ENCODE measurements around the gene HNRNPL.

HNRNPL gene

DNA sequence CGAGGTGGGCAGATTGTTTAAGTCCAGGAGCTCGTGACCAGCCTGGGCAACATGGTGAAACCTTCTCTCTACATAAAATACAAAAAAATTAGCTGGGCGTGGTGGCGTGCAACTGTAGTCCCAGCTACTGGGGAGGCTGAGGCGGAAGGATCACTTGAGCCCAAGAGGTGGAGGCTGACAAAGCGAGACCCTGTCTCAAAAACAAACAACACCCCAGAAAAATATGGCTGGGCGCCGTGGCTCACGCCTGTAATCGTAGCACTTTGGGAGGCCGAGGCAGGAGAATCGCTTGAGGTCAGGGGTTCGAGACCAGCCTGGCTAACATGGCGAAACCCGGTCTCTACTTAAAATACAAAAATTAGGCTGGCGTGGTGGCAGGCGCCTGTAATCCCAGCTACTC is 3.4 kb upstream of the HNRNPL start:
- peak overlapping the region; percentile 65 for H3K4me3 ChIP-seq (ENCODE audit: low read depth, low read length)
- no peak for DNase-seq (ENCODE audit: low read depth)
- TF ChIP-seq, protein P1, sequence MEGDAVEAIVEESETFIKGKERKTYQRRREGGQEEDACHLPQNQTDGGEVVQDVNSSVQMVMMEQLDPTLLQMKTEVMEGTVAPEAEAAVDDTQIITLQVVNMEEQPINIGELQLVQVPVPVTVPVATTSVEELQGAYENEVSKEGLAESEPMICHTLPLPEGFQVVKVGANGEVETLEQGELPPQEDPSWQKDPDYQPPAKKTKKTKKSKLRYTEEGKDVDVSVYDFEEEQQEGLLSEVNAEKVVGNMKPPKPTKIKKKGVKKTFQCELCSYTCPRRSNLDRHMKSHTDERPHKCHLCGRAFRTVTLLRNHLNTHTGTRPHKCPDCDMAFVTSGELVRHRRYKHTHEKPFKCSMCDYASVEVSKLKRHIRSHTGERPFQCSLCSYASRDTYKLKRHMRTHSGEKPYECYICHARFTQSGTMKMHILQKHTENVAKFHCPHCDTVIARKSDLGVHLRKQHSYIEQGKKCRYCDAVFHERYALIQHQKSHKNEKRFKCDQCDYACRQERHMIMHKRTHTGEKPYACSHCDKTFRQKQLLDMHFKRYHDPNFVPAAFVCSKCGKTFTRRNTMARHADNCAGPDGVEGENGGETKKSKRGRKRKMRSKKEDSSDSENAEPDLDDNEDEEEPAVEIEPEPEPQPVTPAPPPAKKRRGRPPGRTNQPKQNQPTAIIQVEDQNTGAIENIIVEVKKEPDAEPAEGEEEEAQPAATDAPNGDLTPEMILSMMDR (IDR thresholded peaks at IDR 0.05; ENCODE audit: control insufficient read depth, extremely low read depth, insufficient read depth), result no peak

DNA sequence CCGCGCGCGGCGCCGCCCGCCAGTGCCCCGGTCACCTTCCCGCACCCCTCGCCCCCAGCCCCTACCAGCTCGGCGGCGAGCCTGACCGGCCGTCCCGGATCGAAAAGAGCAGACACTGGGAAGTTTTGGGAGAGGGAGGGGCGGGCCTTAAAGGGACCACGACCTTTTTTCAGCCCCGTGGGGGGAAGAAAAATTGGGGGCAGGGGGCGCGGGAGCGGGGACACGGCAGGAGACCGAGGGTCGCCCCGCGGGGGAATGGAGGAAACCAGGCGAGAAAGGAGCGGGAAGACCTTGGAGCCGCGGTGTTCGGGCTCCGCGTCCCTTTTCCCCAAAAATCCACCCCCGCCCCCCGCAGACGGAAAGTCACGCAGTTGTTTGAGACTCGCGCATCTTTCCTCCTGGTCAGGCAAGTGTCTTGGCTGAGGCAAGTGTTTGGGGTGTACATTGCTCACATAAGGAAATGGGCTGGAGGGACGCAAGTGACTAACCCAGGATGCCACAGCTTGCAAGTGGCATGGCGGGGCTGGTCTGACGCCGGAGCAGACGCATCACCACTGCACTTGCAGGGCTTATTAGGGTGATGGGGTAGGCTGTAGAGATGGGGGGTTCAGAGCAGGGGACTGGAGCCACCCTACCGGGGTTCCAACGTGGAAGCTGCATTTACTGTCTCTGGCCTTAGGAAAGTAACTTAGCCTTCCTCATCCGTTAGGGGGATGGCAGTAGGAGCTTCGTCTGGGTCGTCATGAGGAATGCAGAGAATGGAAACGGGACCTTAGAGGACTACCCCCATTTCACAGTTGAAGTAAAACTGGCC is 2.7 kb upstream of the HNRNPL start:
- no peak for DNase-seq (ENCODE audit: low read depth)
- TF ChIP-seq, protein P1 (IDR thresholded peaks at IDR 0.05; ENCODE audit: control insufficient read depth, extremely low read depth, insufficient read depth), result no peak
- peak overlapping the region; percentile 65 for H3K4me3 ChIP-seq (ENCODE audit: low read depth, low read length)

DNA sequence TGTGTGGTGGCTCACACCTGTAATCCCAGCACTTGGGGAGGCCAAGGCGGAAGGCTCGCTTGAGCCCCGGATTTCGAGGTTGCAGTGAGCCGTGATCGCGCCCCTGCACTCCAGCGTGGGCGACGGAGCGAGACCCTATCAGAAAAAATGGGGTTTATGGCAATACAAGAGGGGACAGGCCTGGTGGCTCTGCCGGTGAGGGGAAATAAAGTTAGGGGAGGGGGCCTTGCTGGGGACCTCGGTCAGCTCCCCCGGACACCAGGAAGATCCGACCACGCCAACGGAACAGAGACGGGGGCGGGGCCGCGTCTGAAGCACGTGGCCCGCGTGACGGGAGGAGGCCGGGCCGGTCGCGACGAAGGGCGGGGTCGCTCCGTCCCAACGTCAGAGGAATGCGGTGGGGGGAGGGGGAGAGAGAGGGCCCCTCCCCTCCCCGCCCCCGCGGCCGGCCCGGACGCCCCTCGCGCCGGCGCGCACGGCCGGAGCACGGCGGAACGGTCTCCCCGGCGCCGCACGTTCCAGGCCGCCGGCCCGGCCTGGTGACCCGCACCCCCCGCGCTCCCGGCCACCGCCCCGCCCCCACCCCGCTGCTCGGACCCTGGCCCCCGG is 1.9 kb upstream of the HNRNPL start:
- TF ChIP-seq, protein P1 (IDR thresholded peaks at IDR 0.05; ENCODE audit: control insufficient read depth, extremely low read depth, insufficient read depth), result no peak
- peak overlapping the region; percentile 68 for H3K4me3 ChIP-seq (ENCODE audit: low read depth, low read length)
- DNase-seq (ENCODE audit: low read depth), result no peak

DNA sequence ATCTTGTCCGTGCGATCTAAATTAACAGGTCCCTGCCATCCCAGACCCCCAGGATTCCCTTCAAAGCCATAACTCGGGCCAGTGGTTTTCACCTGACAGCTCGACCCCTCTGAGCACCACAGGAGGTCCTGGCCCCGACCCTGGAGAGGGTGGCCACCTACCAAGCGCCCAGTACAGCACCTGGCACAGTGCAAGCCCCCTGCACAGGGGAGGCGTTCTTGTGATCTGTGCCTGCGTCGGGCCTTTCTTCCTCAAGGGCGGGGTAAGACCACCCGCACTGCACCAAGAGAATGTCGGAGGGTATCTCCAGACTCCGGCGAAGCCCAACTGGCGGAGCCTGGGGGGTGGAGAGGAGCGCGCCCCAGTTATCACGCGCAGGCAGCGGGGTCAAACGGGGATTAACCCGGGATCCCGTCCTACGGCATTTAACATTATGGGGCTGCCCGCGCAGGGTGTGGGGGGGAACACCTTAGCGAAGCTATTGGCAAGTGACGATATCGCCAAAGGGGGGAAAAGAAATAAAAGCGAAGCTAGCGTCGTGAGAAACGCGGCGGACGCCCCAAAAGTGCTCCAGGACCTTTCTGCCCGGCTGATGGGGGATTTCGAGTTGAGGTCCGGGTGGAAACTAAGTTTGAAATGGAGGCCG is 1.3 kb upstream of the HNRNPL start:
- peak overlapping the region; percentile 68 for H3K4me3 ChIP-seq (ENCODE audit: low read depth, low read length)
- no peak for DNase-seq (ENCODE audit: low read depth)
- TF ChIP-seq, protein P1 (IDR thresholded peaks at IDR 0.05; ENCODE audit: control insufficient read depth, extremely low read depth, insufficient read depth), result no peak

DNA sequence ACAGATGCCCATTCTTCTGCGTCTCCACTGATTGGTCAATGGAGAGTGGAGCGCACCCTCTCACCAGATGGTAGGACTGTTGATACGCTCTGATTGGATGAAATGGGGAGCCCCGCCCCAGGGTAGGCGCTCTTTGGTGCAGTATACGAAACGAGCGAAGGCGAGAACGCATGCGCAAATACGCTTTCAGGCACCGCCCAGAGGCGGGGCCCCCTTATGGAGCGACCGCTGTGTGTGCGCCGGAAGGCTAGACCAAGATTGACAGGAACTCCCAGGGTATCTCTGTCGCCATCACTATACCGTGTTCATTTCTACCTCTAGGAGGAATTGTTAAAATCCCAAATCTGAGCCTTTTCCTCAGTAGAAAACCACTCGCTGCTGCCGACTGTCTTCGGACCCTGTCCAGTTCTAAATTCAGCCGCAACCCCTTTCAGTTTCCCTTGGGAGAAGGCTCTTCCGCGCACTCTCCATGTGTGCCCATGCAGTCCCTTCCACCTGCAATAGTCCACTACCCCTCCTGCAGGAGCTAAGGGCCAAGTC is 720 bp upstream of the HNRNPL start:
- no peak for DNase-seq (ENCODE audit: low read depth)
- H3K4me3 ChIP-seq (ENCODE audit: low read depth, low read length), result peak overlapping the region; percentile 68
- TF ChIP-seq, protein P1 (IDR thresholded peaks at IDR 0.05; ENCODE audit: control insufficient read depth, extremely low read depth, insufficient read depth), result no peak

DNA sequence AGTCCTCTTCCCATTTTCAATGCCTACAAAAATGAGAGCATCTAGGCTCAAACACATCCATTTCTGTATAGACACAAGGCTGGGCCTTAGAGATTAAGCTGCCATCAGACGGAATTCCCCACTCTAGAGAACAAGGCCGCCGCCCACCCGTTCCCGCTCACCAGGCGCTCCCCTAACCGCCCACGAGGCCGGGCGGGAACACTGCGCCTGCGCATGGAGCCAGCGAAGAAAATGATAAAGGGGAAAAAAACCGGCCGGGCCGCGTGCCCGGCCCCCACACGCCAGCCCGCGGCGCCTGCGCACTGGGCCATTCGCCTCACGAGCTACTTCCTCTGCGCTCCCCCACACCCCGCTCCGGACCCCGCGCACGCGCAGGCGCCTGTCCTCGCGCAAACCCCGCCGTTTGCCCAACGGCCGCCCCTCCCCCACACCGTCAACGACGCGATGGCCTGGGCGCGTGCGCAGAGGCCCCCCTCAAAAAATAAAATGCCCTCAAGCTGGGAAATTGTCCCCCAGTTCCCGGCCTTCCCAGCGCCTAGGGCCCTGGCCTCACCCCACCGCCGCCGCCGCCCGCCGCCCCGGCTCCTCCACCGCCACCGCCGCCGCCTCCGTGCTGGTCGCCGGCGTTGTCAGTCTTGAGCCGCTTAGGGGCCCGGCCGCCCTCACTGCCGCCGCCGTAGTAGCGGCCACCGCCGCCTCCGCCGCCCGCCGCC is 483 bp downstream of the HNRNPL start:
- TF ChIP-seq, protein P1 (IDR thresholded peaks at IDR 0.05; ENCODE audit: control insufficient read depth, extremely low read depth, insufficient read depth), result no peak
- DNase-seq (ENCODE audit: low read depth), result no peak
- peak overlapping the region; percentile 59 for H3K4me3 ChIP-seq (ENCODE audit: low read depth, low read length)

Measured in LNCaP clone FGC (cell line).